ENCODE results near the gene AGPAT3.

DNA sequence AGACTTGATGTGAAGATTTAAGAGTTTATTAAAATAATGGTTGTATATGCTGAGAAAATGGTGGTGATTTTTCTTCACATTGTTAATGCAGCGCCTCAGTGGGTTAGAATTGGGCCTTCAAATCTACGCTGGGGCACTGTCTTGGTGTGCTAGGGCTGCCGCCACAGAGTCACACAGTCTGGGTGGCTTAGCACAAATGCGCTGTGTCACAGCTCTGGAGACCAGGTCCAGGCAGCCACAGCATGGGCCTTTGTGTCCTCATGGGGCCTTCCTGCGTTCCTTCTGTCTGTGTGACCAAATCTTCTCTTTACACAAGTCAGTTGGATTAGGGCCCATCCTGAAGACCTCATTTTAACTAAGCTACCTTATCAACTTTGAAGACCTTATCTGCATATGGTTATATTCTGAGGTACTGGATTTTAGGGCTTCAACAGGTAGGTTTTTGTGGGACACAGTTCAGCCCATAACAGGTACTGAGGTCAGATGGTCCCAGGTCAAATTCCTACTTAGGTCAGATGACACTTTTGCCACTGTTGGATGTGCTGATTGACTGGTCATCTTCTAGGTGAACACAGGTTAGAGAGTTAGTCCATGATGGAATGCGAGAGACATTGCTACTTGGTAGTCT is 164.6 kb downstream of the AGPAT3 start:
- no peak for TF ChIP-seq POLR2A (IDR thresholded peaks at IDR 0.05; ENCODE audit: low read length)
- TF ChIP-seq GATA1 (IDR thresholded peaks at IDR 0.05; ENCODE audit: low read depth, low read length), result no peak
